LNCaP clone FGC (cell line): ENCODE results near the gene KCNC4.

Source experiments
- DNase-seq: peaks from one replicate; pipeline ENCODE4 v3.0.0-alpha.2; 2011; ENCODE audit warnings: low read depth
- H3K4me3 ChIP-seq: 2 replicates; pipeline ENCODE4 v1.5.1; 2011; ENCODE audit warnings: mild to moderate bottlenecking, low read depth, low read length, control low read depth
- TF ChIP-seq, protein P1 (sequence below): IDR thresholded peaks from 2 replicates; pipeline ENCODE4 v1.5.1; 2012; ENCODE audit warnings: mild to moderate bottlenecking; ENCODE audit not compliant: control insufficient read depth, insufficient read depth; ENCODE audit errors: extremely low read depth

Gene KCNC4

DNA sequence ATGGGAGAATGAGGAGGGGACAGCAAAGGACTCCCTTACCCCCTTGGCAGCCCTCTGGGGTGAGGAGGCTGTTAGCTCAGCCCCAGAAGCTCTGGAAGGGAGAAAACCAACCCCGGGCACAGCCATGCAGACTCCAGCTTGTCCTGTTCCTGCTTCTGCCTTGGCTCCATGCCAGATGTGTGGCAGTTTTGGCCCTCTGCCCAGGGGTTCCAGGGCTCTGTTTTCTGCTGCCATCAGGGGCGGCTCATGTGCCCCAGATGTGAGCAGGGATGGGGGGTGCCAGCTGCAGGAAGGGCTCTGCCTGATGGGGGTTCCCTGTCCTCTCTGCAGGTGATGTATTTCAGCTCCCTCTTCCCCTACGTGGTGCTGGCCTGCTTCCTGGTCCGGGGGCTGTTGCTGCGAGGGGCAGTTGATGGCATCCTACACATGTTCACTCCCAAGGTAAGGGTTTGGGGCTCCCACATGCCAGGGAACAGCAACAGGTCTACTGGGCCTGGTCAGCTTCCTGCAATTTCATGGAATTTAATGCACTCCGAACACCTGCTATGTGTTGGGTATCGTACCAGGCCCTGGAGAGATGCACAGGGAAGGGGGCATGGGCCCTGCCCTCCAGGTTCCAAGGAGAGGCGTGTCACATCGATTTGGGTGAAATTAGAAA, 33.7 kb upstream of the KCNC4 start:
- no peak overlapping the region for H3K4me3 ChIP-seq
- TF ChIP-seq, protein P1, sequence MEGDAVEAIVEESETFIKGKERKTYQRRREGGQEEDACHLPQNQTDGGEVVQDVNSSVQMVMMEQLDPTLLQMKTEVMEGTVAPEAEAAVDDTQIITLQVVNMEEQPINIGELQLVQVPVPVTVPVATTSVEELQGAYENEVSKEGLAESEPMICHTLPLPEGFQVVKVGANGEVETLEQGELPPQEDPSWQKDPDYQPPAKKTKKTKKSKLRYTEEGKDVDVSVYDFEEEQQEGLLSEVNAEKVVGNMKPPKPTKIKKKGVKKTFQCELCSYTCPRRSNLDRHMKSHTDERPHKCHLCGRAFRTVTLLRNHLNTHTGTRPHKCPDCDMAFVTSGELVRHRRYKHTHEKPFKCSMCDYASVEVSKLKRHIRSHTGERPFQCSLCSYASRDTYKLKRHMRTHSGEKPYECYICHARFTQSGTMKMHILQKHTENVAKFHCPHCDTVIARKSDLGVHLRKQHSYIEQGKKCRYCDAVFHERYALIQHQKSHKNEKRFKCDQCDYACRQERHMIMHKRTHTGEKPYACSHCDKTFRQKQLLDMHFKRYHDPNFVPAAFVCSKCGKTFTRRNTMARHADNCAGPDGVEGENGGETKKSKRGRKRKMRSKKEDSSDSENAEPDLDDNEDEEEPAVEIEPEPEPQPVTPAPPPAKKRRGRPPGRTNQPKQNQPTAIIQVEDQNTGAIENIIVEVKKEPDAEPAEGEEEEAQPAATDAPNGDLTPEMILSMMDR, result no peak
- no peak for DNase-seq

DNA sequence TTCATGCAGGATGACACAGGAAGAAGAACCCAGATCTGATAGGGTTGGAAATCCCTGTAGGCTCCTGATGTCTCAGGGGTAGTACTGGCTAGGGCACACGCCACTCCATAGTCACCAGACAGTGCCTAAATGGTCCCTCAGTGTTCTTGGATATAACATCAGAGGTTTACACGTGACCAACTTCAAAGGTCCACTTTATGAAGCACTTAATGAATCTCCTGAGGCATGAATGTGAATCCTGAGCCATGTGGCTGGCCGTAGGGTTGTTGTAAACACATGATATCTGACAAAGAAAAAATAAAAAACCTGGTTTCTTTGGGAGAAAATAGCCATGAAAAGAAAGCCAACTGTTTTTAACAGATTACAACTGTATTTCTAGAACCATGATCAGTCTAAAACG, 32.3 kb upstream of the KCNC4 start:
- H3K4me3 ChIP-seq, result no peak overlapping the region
- no peak for DNase-seq
- TF ChIP-seq, protein P1, result no peak

DNA sequence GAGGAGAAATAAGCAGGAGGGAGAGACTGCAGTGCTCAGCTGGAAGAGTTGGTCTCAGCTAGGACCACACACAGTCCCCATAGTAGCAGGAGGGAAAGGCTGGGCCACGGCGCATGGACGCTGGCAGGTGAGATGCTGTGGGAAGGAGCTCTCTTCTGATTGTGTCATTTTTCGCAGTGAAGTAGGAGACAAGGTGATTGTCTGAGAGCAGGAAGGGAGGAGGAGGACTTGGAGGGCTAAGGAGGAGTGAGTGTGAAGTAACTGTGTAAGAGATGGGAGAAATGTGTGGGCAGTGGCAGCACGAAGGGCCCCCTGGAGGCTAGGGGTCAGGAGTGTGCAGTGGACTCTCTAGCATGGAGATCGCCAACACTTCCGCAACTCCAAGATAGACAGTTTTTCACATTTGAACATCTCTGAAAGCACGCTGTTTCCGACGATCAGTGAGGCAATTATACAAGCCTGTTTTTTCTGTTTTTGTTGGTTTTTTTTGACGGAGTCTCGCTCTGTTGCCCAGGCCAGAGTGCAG, 26.4 kb upstream of the KCNC4 start:
- no peak overlapping the region for H3K4me3 ChIP-seq
- DNase-seq, result no peak
- TF ChIP-seq, protein P1, result no peak

DNA sequence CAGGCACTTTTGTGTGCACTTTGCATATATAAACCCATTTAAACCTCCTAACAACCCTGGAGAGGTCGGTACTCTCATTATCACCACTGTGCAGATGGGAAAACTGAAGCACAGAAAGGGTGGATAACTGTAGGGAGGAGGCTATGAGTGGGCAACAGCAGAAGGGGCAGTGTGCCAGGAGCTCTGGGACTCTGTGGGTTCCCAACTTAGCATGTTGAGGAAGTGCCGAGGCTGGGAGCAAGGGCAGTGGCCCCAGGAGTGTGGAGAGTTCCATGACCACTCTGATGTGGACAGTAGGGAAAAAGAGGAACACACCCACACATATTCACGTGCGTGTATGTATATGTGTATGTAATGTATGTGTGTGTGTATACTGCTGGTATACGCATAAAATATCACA, 25.7 kb upstream of the KCNC4 start:
- H3K4me3 ChIP-seq, result no peak overlapping the region
- TF ChIP-seq, protein P1, result no peak
- DNase-seq, result no peak

DNA sequence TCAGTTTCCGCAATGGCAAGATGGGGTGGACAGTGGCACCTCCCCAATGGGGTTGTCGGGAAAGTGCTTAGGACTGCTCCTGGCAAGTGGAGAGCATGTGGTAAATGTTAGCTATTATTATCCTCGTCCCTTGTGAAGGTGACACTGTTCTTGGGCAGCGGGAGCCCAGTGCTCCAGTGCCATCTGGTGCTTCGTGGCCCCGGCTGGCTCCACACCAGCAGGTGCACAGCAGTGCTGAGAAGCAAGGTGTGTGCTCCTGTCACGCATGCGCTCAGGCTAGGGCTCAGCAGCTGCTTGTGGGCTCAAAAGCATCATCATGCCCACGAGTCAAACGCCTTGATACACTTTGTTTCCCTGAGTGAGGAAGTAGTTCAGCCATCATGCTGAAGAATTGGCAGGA, 24.9 kb upstream of the KCNC4 start:
- TF ChIP-seq, protein P1, result no peak
- DNase-seq, result no peak
- no peak overlapping the region for H3K4me3 ChIP-seq

DNA sequence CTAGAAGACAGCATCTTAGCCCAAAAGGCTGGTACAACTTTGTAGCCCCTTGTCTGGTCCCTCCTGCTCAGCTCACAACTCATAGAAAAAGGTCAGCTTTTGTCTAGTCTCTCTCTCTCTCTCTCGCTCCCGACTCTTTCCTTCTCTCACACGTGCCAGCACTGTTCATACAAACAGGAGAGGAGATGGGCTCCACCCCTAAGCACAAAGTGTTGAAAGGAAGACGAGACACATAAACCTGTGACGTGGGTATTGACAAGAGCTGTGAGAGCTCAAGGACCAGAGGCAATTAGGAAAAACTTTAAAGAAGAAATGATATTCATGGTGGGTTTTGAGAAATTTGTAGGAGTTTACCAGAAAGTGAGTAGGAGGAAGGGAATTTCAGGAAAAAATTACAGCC, 23.6 kb upstream of the KCNC4 start:
- DNase-seq, result peak; percentile 28

More for the DNA sequence above, 23.6 kb upstream of the KCNC4 start:
- TF ChIP-seq, protein P1, result no peak
- H3K4me3 ChIP-seq, result no peak overlapping the region
